Astrocyte (in vitro differentiated cells and primary cell): ENCODE results near the gene ANO8. TPM values are rescaled to one million over a fixed set of nuclear protein-coding genes. Genes with fewer than 3 reads are reported as not detected.

Experiments
- DNase-seq: peaks from one replicate; pipeline ENCODE4 v3.0.0-alpha.2; 2010; ENCODE audit warnings: low read depth
- FAIRE-seq: peaks from 2 replicates; lab custom pipeline; 2011; peaks lifted over from hg19 to GRCh38; lab: Jason Lieb, UNC
- H2AFZ ChIP-seq: 2 replicates; pipeline ENCODE4 v1.6.0; 2012; ENCODE audit warnings: low read depth, low read length, inconsistent platforms
- H3K27ac ChIP-seq: 2 replicates; pipeline ENCODE4 v1.5.1; 2011; ENCODE audit warnings: low read depth, low read length, inconsistent platforms
- H3K27me3 ChIP-seq: 2 replicates; pipeline ENCODE4 v1.6.0; 2011; ENCODE audit warnings: low read length, inconsistent platforms; ENCODE audit not compliant: insufficient read depth
- H3K36me3 ChIP-seq: 2 replicates; pipeline ENCODE4 v1.5.1; 2011; ENCODE audit warnings: low read length, inconsistent platforms; ENCODE audit not compliant: insufficient read depth
- H3K4me1 ChIP-seq: 2 replicates; pipeline ENCODE4 v1.5.1; 2011; ENCODE audit warnings: low read length, inconsistent platforms; ENCODE audit not compliant: insufficient read depth
- H3K4me2 ChIP-seq: 2 replicates; pipeline ENCODE4 v1.6.0; 2012; ENCODE audit warnings: low read length, inconsistent platforms
- H3K4me3 ChIP-seq: 2 replicates; pipeline ENCODE4 v1.5.1; 2011; ENCODE audit warnings: low read depth, mild to moderate bottlenecking, low read length, inconsistent platforms; ENCODE audit not compliant: insufficient read depth
- H3K79me2 ChIP-seq: 2 replicates; pipeline ENCODE4 v1.6.0; 2012; ENCODE audit warnings: mild to moderate bottlenecking, low read length, inconsistent platforms; ENCODE audit not compliant: insufficient read depth
- H3K9ac ChIP-seq: 2 replicates; pipeline ENCODE4 v1.6.0; 2012; ENCODE audit warnings: mild to moderate bottlenecking, low read length, inconsistent platforms
- H3K9me3 ChIP-seq: 2 replicates; pipeline ENCODE4 v1.5.1; 2012; ENCODE audit warnings: low read depth, mild to moderate bottlenecking, low read length, inconsistent platforms; ENCODE audit not compliant: insufficient read depth
- H4K20me1 ChIP-seq: 2 replicates; pipeline ENCODE4 v1.6.0; 2012; ENCODE audit warnings: low read length, inconsistent platforms; ENCODE audit not compliant: insufficient read depth
- H3K27ac Mint-ChIP-seq: one replicate; pipeline ENCODE4 v1.8.0; 2021; ENCODE audit warnings: mild to moderate bottlenecking, mixed read lengths; ENCODE audit not compliant: unreplicated experiment
- H3K27me3 Mint-ChIP-seq: one replicate; pipeline ENCODE4 v1.8.0; 2021; ENCODE audit warnings: low read depth, mixed read lengths; ENCODE audit not compliant: unreplicated experiment
- H3K36me3 Mint-ChIP-seq: one replicate; pipeline ENCODE4 v1.8.0; 2021; ENCODE audit warnings: low read depth, mixed read lengths; ENCODE audit not compliant: unreplicated experiment
- H3K4me1 Mint-ChIP-seq: one replicate; pipeline ENCODE4 v1.8.0; 2021; ENCODE audit warnings: low read depth, mixed read lengths; ENCODE audit not compliant: unreplicated experiment
- H3K4me3 Mint-ChIP-seq: one replicate; pipeline ENCODE4 v1.8.0; 2021; ENCODE audit warnings: mild to moderate bottlenecking, moderate library complexity, mixed read lengths; ENCODE audit not compliant: unreplicated experiment
- H3K9me3 Mint-ChIP-seq: one replicate; pipeline ENCODE4 v1.8.0; 2021; ENCODE audit warnings: mild to moderate bottlenecking, mixed read lengths; ENCODE audit not compliant: unreplicated experiment
- EZH2 ChIP-seq: IDR thresholded peaks from 2 replicates; pipeline ENCODE4 v1.6.1; 2012; ENCODE audit warnings: mild to moderate bottlenecking, low read length, inconsistent platforms; ENCODE audit not compliant: insufficient read depth
- total RNA-seq: library from RNA; stranded (reverse); gene quantifications from 2 replicates; pipeline ENCODE4 v1.2.1, GENCODE V29; 2021
- TF ChIP-seq, protein P1 (sequence below): IDR thresholded peaks from 2 replicates; pipeline ENCODE4 v1.5.1; 2011; ENCODE audit warnings: low read depth, mild to moderate bottlenecking, inconsistent platforms, low read length, moderate library complexity; ENCODE audit not compliant: insufficient read depth

Gene ANO8
- total RNA-seq, 1 donor from 2014 or later = 8.1 TPM

GRCh38 chr19:17307876-17308377 is 26.7 kb downstream of the ANO8 start:
- Mint-ChIP-seq H3K27me3 (no peaks in the 10 kb centered on the region), H3K4me1 (peaks cover 21% of the 10 kb centered on the region), H3K36me3 (peaks cover 5% of the 10 kb centered on the region), H3K4me3 (peak overlapping the region; percentile 85), H3K9me3 (no peaks in the 10 kb centered on the region), H3K27ac (peak overlapping the region; percentile 75)
- H2AFZ ChIP-seq = no peak overlapping the region
- H3K9ac ChIP-seq = no peak overlapping the region
- no peaks in the 10 kb centered on the region for H3K9me3 ChIP-seq
- peaks cover 32% of the 10 kb centered on the region for H4K20me1 ChIP-seq
- DNase-seq (no peak), FAIRE-seq (no peak)
- no peak overlapping the region for H3K4me2 ChIP-seq
- H3K4me3 ChIP-seq = no peak overlapping the region
- H3K4me1 ChIP-seq = peaks cover 31% of the 10 kb centered on the region
- peaks cover 43% of the 10 kb centered on the region for H3K79me2 ChIP-seq
- H3K27ac ChIP-seq = no peak overlapping the region
- H3K36me3 ChIP-seq = no peaks in the 10 kb centered on the region
- TF ChIP-seq EZH2 = no peak
- TF ChIP-seq, protein P1, sequence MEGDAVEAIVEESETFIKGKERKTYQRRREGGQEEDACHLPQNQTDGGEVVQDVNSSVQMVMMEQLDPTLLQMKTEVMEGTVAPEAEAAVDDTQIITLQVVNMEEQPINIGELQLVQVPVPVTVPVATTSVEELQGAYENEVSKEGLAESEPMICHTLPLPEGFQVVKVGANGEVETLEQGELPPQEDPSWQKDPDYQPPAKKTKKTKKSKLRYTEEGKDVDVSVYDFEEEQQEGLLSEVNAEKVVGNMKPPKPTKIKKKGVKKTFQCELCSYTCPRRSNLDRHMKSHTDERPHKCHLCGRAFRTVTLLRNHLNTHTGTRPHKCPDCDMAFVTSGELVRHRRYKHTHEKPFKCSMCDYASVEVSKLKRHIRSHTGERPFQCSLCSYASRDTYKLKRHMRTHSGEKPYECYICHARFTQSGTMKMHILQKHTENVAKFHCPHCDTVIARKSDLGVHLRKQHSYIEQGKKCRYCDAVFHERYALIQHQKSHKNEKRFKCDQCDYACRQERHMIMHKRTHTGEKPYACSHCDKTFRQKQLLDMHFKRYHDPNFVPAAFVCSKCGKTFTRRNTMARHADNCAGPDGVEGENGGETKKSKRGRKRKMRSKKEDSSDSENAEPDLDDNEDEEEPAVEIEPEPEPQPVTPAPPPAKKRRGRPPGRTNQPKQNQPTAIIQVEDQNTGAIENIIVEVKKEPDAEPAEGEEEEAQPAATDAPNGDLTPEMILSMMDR = no peak
- no peaks in the 10 kb centered on the region for H3K27me3 ChIP-seq

DNA sequence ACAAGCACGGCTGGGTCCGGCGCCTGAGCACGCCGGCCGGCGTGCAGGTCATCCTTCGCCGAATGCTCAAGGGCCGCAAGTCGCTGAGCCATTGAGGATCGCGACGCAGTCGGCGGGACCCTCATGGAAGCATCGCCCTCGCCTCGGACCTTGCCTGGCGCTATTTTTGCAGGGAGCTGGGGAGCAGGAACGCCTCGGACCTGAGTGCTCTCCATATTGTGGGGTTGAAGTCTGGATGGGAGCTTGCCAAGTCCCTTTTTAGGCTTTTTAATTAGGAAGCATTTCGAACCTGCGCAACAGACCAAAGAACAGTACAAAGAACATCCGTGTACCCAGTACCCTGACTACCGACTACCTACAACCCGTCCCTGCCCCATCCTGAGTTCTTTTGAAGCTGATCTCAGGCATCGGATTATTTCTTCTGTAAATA is 28.4 kb downstream of the ANO8 start:
- FAIRE-seq (no peak), DNase-seq (no peak)
- H3K36me3 ChIP-seq = no peaks in the 10 kb centered on the region
- peak overlapping the region; percentile 72 for H3K4me3 ChIP-seq
- peak overlapping the region; percentile 90 for H2AFZ ChIP-seq
- H3K4me1 Mint-ChIP-seq = peaks cover 8% of the 10 kb centered on the region
- no peaks in the 10 kb centered on the region for H3K9me3 Mint-ChIP-seq
- peaks cover 2% of the 10 kb centered on the region for H3K36me3 Mint-ChIP-seq
- H3K79me2 ChIP-seq = peaks cover 27% of the 10 kb centered on the region
- peak overlapping the region; percentile 61 for H3K27ac ChIP-seq
- H3K4me3 Mint-ChIP-seq = peak overlapping the region; percentile 85
- H3K4me2 ChIP-seq = peak overlapping the region; percentile 93
- H3K27ac Mint-ChIP-seq = peak overlapping the region; percentile 15
- H3K4me1 ChIP-seq = peaks cover 19% of the 10 kb centered on the region
- H3K9ac ChIP-seq = peak overlapping the region; percentile 84
- no peak for TF ChIP-seq EZH2
- TF ChIP-seq, protein P1 = no peak
- no peaks in the 10 kb centered on the region for H3K27me3 ChIP-seq
- peaks cover 17% of the 10 kb centered on the region for H4K20me1 ChIP-seq
- H3K27me3 Mint-ChIP-seq = no peaks in the 10 kb centered on the region
- no peaks in the 10 kb centered on the region for H3K9me3 ChIP-seq
